NCI-H128 (cell line): Measurements from ENCODE around the gene BACH1.
"Not testable (repeated sequence)": the region's sequence is repeated elsewhere in the genome, so short reads cannot be mapped to it uniquely, and the experiment has no call there.

Source experiments
- DNase-seq: peaks from one replicate; lab custom pipeline; 2025; ENCODE audit not compliant: unreplicated experiment; lab: John Stamatoyannopoulos, UW

BACH1 gene

GRCh38 chr21:29342363-29342957 lies 43.7 kb downstream of the BACH1 start:
- DNase-seq = no peak

GRCh38 chr21:29343519-29343918 lies 44.8 kb downstream of the BACH1 start:
- DNase-seq = no peak

- DNase-seq = no peak
Measured at GRCh38 chr21:29346281-29346680, 47.6 kb downstream of the BACH1 start.

- DNase-seq = no peak
Measured at GRCh38 chr21:29346771-29347170, 48.0 kb downstream of the BACH1 start.

GRCh38 chr21:29347274-29347681 lies 48.6 kb downstream of the BACH1 start:
- DNase-seq = no peak

- no peak for DNase-seq
Measured at GRCh38 chr21:29349702-29350101, 51.0 kb downstream of the BACH1 start.

GRCh38 chr21:29350246-29350779 lies 51.6 kb downstream of the BACH1 start:
- no peak for DNase-seq

- no peak for DNase-seq
Measured at GRCh38 chr21:29351691-29352090, 53.0 kb downstream of the BACH1 start.

GRCh38 chr21:29355043-29355710 lies 56.5 kb downstream of the BACH1 start:
- not testable (repeated sequence) for DNase-seq

GRCh38 chr21:29356291-29356690 lies 57.6 kb downstream of the BACH1 start:
- DNase-seq = not testable (repeated sequence)

- not testable (repeated sequence) for DNase-seq
Measured at GRCh38 chr21:29356810-29357209, 58.1 kb downstream of the BACH1 start.

GRCh38 chr21:29359718-29360117 lies 61.0 kb downstream of the BACH1 start:
- no peak for DNase-seq

- DNase-seq = no peak
Measured at GRCh38 chr21:29360799-29361765, 62.4 kb downstream of the BACH1 start.

GRCh38 chr21:29362758-29363157 lies 64.0 kb downstream of the BACH1 start:
- no peak for DNase-seq

GRCh38 chr21:29365661-29366265 lies 67.0 kb downstream of the BACH1 start:
- DNase-seq = no peak

GRCh38 chr21:29366532-29366931 lies 67.8 kb downstream of the BACH1 start:
- no peak for DNase-seq

- no peak for DNase-seq
Measured at GRCh38 chr21:29367335-29367734, 68.6 kb downstream of the BACH1 start.

- DNase-seq = no peak
Measured at GRCh38 chr21:29368906-29369305, 70.2 kb downstream of the BACH1 start.

- DNase-seq = no peak
Measured at GRCh38 chr21:29371464-29371863, 72.7 kb downstream of the BACH1 start.

- DNase-seq = peak; percentile 62
Measured at GRCh38 chr21:29372063-29372802, 73.5 kb downstream of the BACH1 start.
